LHCN-M2 (cell line): ENCODE data around the gene RAPGEF5. TPM values are rescaled to one million over a fixed set of nuclear protein-coding genes. Genes with fewer than 3 reads are reported as not detected.
"Not testable (repeated sequence)": the region's sequence is repeated elsewhere in the genome, so short reads cannot be mapped to it uniquely, and the experiment has no call there.

Experiments
- DNase-seq: peaks from one replicate; pipeline ENCODE4 v3.0.0-alpha.2; 2012; ENCODE audit warnings: low read depth
- total RNA-seq: library from RNA; depleted of rRNA; stranded (reverse); fragments of >200 nt; gene quantifications from 2 replicates; pipeline ENCODE4 v1.2.3, GENCODE V29; 2014

Gene RAPGEF5
- total RNA-seq, 1 experiment from 2014 or later = 0.06 TPM

- DNase-seq = no peak
Observed at GRCh38 chr7:22124941-22125340, 232.0 kb downstream of the RAPGEF5 start.

GRCh38 chr7:22123139-22123538 is 233.8 kb downstream of the RAPGEF5 start:
- DNase-seq = no peak

DNA sequence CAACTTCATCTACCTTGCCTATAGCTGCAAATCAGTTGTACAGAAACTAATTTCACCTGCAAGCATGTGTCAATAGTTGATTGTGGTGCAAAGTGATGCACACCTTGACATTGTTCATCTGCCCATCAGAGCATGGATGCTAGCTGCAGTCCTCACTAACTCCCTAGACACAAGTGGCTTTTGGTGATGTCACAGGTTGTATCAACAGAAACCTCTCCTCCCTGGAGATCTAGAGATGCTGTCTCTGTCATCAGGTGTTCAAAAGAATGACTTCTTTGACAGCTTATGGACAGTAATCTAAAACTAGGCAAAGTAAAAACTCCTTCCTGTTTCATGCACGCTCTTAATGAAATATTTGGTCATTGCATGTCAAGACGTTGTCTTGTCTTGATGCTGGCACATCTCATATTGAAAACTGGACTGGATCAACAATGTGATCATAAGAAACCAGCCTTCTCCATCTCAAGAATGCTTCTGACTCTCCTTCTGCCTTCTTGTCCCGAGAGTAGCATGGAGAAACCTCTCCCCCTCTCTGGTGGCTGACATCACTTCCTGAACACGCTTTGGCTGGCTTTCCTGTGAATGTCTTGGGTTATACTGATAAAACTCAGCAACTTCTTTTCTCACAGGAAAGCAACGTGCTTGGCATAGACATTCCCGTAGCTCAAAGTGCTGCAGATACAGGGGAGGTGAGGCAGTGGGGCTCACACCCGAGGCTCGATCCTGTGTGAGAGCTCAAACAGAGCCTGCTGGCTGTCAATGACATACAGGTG is 235.1 kb downstream of the RAPGEF5 start:
- no peak for DNase-seq

- DNase-seq = no peak
Observed at GRCh38 chr7:22120391-22121053, 236.4 kb downstream of the RAPGEF5 start.

GRCh38 chr7:22117222-22117621 is 239.7 kb downstream of the RAPGEF5 start:
- peak; percentile 38 for DNase-seq

DNA sequence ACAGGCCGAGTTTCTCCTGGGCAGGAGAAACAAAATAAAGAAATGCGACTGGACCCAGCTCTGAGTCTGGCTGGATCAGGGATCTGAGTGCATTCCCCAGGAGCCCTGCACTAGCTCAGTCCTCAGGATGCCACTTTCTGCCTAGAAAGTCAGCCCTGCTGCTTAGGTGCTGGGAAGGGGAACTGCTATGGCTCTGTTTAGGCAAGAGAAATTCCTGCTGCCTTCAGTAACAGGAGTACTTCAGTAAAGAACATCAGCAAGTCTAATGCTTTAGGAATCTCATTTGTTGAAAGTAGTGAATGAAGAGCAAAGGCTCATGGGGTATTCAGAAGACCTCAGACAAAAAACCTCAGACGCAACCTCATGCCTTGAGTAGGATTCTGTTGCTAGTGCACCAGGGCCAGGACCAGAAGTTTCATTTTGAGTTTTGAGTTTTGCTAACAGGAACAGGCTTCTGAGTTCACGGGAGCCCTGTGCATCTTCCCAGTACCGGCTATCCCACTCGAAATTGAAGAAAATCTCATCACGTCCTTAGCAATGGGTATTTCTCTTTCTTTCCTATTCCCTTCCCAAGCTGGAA is 240.4 kb downstream of the RAPGEF5 start:
- no peak for DNase-seq

- no peak for DNase-seq
Observed at GRCh38 chr7:22115689-22116088, 241.3 kb downstream of the RAPGEF5 start.

DNA sequence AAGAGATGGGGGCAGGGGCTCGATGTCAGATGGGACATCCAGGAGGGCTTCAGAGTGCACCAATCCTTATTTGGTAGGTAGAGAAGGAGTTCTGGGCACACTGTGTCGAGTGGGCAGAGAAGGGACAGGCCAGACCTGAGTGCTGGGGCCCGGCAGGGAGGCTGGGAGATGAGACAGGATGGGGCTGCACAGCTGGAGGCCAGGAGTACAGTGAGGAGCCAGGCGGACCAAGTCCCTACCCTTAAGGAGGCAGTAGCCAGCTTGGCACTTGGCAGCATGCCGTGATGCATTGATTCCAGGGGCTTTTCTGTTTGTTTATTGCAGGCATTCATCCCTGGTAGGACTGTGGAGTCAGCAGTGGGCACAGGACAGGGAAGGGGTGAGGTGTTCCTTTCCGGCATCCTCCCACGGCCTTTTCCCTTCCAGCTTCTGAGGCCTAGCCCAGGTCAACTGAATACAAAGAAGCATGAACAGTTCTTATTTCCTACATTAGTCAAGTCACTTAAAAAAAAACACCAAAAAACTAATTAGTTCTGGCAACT is 242.4 kb downstream of the RAPGEF5 start:
- no peak for DNase-seq

DNA sequence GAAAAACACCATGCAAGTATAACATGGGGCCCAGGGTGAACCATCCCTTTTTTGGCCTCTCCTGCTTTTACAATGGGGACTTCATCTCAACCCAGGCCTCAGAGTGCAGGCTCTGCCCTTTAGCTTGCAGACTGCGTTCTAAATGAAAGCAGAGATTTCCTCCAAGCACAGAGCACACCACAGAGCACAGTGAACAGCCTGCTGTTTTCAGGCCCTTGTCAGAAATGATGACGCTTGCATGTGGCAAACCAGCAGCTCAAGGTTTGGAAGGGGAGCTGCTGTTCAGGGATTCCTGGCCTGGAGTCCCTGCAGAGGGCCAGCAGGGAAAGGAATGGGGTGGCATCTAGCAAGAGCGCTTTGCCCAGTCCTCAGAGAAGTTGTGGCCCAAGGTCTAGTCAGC is 243.9 kb downstream of the RAPGEF5 start:
- no peak for DNase-seq

DNA sequence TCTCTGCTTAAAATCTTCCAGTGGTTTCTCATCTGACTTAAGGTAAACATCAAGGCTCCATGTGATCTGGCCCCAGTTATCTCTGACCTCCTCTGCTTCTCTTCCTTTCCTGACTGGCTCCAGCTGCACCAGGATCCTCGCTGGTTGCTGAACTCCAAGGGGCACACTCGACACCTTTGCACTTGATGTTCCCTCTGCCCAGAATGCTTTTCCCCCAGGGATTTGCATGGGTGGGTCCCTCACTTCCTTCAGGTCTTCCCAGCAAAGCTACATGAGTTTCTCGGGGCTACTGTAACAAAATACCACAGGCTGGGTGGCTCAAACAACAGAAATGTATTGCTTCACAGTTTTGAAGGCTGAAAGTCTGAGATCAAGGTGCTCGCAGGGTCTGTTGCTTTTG is 245.3 kb downstream of the RAPGEF5 start:
- DNase-seq = no peak

DNA sequence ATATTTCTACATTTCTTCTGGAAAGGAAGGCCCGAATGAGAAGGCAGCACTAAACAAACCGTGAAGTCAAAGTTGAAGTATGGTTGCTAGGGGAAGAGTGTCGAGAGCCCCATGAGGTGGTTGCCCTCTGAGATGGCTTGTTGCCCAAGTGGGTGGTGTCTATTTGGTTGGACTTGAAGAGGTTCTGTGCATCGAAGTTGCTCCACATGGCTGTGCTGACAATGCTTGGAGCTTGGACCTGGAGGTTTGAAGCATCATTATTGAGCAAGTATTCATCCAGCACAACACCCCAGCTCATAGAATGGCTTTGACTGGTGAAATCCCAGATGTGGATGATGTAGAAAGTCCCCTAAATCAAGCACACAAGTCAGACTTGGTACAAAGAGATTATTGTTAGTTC is 246.1 kb downstream of the RAPGEF5 start:
- no peak for DNase-seq

DNA sequence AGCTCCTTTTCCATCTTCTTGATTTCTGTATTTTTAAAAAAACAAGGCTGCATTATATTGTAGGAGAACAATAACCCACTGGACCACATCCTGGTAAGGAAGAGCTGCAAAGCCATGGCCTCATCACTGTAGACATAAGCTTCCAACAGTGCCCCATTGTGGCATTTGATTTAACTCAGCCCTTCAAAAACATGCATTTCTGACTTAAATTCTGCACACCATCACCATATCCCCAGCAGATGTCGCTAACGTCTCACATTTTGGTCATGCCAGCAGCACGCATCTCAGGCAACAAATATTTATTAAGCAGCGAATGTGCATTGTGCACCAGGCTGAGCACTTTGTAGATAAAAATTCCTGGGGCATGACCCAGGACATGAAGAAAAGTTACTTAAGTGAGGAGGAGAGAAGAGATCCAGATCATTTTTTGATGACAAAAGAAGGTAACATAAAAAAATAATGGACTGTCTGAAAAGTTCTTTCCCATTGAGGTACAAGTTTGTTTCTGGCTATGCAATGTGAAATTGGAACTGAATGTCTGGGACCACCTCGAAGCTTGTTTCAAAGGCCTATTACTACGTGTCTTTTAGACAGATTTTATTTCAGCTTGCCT is 246.6 kb downstream of the RAPGEF5 start:
- peak; percentile 81 for DNase-seq

DNA sequence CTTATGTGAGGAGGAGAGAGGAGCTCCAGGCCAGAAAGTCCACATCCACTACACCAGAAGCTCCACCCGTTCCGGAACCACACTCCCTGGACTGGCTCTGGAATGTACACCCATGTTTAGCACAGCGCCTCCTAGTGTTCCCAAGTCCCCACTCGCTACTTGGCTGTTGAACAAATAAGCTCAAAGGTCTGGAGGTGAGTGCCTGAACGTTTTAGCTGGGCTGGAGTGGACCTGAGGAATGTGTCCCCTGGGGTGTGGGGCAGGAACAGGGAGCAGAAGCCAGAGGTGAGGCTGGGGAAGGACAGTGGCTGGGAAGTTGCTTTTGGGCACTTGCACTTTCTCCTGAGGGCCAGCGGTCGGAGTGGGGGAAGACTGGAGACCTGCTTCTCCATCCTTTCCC is 247.2 kb downstream of the RAPGEF5 start:
- peak; percentile 30 for DNase-seq

DNA sequence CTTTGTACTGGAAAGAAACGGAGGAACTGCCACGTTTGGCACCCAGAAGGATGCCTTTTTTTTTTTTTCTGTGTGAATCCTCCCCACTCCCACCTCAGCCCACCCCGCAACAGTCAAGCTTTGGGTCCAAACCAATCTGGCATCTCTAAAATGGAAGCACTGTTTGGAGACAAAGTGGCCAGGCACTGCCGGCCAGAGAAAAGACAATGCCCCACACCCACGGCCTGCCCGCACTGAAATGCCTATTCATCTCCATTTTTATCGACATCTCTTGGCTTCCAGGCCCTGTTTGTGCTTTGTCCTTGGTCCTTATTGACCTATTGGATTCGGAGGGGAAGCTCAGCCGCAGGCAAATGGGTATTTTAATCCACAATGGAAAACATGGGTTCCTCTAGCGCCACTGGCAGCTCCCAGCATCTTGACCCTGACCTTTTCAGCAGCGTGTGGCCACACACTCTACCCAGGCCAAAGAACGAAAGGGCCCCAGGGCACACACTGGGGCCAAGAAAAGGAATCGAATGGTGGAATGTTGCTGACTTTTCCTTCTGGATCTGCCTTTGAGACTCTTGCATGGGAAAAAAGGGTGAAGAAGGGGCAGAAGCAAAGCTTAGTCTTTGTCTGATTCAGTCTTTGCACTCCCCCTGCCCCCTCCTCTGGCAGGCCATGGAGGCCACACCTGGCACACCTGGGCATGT is 248.7 kb downstream of the RAPGEF5 start:
- DNase-seq = no peak

GRCh38 chr7:22105550-22105949 is 251.4 kb downstream of the RAPGEF5 start:
- no peak for DNase-seq

DNA sequence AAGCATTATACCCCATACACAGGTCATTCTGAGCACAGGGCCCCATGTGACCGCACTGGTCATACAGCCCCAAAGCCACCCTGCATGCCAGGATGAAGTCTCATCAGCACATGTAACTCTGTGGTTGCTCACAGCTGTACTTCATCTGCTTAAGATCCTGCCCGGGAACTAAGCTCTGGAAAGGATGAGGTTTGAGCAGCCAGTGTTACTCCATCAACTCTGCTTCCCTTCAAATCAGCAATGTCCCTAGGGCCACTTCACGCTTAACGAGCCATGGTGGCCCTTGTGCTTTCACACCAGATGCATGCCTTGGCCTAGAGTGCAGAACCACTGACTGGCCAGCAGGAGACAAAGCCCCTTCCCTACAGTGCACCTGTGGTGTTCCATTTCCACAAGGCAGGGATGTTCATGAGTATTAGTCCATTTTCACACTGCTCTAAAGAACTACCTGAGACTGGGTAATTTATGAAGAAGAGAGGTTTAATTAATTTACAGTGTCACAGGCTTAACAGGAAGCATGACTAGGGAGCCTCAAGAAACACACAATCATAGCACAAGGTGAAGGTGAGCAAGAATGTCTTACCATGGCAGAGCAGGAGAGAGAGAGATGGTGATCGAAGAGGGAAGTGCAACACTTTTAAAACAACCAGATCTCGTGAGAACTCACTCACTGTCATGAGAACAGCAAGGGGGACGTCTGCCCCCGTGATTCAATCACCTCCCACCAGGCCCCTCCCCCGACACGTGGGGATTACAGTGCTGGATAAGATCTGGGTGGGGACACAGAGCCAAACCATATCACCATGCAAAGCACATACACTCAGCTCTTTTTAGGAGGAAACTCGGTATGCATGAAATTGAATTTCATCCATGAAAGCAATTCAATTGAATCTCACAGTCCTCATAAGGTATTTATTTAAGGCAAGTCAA is 262.3 kb downstream of the RAPGEF5 start:
- peak; percentile 57 for DNase-seq

DNA sequence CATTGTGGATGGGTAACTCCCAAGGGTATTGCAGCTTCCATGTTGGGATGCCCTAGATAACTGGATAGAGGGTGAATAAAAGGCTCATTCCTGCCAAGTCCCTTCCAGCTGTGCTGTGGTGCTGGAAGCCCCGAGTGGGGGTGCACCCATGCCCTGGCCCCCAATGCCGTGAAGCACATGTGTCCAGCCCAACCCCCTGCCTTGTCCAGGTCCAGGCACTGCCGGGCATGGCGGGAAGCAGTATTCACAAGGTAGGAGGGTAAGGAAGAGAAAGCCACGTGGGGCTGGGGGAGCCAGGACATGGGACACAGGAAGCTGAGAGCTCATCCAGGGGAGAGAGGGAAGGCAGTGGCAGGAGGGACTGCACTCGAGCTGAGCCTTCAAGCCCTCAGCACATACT is 263.0 kb downstream of the RAPGEF5 start:
- no peak for DNase-seq

GRCh38 chr7:22093001-22093400 is 264.0 kb downstream of the RAPGEF5 start:
- no peak for DNase-seq

DNA sequence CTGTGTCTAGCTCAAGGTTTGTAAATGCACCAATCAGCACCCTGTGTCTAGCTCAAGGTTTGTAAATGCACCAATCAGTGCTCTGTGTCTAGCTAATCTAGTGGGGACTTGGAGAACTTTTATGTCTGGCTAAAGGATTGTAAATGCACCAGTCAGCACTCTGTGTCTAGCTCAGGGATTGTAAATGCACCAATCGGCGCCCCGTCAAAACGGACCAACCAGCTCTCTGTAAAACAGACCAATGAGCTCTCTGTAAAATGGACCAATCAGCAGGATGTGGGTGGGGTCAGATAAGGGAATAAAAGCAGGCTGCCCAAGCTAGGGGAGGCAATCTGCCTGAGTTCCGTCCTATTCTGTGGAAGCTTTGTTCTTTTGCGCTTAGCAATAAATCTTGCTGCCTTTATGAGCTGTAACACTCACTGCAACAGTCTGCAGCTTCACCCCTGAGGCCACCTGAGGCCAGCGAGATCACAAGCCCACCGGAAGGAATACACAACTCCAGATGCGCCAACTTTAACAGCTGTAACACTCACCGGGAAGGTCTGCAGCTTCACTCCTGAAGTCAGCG is 265.9 kb downstream of the RAPGEF5 start:
- not testable (repeated sequence) for DNase-seq

- DNase-seq = no peak
Observed at GRCh38 chr7:22090512-22090911, 266.4 kb downstream of the RAPGEF5 start.
